Duodenal mucosa (tissue), 2 donors: Measurements from ENCODE around the gene SLC37A1.

Experiments
- H3K27ac ChIP-seq: one replicate; pipeline ENCODE4 v1.7.0; 2013; ENCODE audit warnings: low read depth, low read length
- H3K27me3 ChIP-seq, 2 donors: one replicate each; pipeline ENCODE4 v1.7.0; 2013; ENCODE audit warnings: low read length in 2 of 2, control low read depth in 1 of 2; ENCODE audit not compliant: insufficient read depth in 2 of 2, control insufficient read depth in 1 of 2
- H3K36me3 ChIP-seq, 2 donors: one replicate each; pipeline ENCODE4 v1.7.0; 2013; ENCODE audit warnings: low read length in 2 of 2, control low read depth in 1 of 2; ENCODE audit not compliant: insufficient read depth in 2 of 2, control insufficient read depth in 1 of 2
- H3K4me1 ChIP-seq, 2 donors: one replicate each; pipeline ENCODE4 v1.7.0; 2013; ENCODE audit warnings: low read length in 2 of 2, control low read depth in 1 of 2; ENCODE audit not compliant: insufficient read depth in 2 of 2, control insufficient read depth in 1 of 2
- H3K4me3 ChIP-seq, 2 donors: one replicate each; pipeline ENCODE4 v1.7.0; 2013; ENCODE audit warnings: low read length in 2 of 2, low read depth in 1 of 2
- H3K9ac ChIP-seq, 2 donors: one replicate each; pipeline ENCODE4 v1.7.0; 2013; ENCODE audit warnings: low read length in 2 of 2, low read depth in 1 of 2
- H3K9me3 ChIP-seq, 2 donors: one replicate each; pipeline ENCODE4 v1.7.0; 2013; ENCODE audit warnings: low read length in 2 of 2, control low read depth in 1 of 2; ENCODE audit not compliant: control insufficient read depth in 1 of 2

Gene SLC37A1

DNA sequence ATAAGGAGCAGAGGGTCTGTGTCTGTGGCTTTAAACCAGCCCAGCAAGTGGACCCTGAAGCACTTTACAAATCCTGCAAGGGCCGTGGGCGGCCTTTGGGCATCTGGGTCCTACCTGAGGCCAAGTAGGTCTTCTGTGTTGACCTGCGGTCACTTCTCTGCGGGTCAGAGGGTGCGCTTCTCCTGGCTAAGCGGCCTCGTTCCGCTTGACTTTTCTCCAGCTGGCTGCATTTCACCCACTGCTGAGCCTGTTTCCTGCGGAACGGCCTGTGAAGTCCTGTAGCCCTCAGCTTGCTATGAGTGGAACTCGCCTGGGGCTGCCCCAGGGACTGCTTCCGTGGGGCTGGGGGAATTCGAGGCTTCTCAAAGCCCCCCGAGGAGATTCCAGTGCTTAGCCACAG is 43.3 kb downstream of the SLC37A1 start:
- H3K4me1 ChIP-seq: peaks cover 0 to 3% of the 10 kb centered on the region in 2 donors
- no peak overlapping the region for H3K27ac ChIP-seq
- H3K36me3 ChIP-seq: peaks cover 56 to 82% of the 10 kb centered on the region in 2 donors
- H3K27me3 ChIP-seq: no peaks in the 10 kb centered on the region
- H3K9ac ChIP-seq: no peak overlapping the region
- H3K4me3 ChIP-seq: no peak overlapping the region
- no peaks in the 10 kb centered on the region for H3K9me3 ChIP-seq

DNA sequence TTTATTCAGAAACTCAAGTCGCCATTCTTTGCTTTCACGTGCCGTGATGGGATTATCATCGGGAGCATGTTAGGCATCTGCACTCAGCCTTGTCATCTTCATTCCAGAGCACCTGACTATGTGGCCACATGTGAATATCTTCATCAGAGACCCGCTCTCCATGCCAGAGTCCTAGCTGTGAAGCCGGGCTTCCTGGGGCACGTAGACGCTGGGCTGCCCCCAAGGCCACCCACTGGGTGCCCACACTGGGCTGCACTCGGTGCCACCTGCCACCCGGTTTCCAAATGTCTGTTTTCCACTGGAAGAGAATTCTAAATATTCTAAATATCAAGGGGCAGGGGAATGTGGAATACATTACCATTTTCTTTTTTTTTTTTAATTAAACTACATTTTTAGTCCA is 43.8 kb downstream of the SLC37A1 start:
- no peak overlapping the region for H3K9ac ChIP-seq
- H3K27ac ChIP-seq: no peak overlapping the region
- H3K36me3 ChIP-seq: peaks cover 60 to 87% of the 10 kb centered on the region in 2 donors
- no peak overlapping the region for H3K4me3 ChIP-seq
- H3K27me3 ChIP-seq: no peaks in the 10 kb centered on the region
- H3K4me1 ChIP-seq: peaks cover 0 to 3% of the 10 kb centered on the region in 2 donors
- no peaks in the 10 kb centered on the region for H3K9me3 ChIP-seq

DNA sequence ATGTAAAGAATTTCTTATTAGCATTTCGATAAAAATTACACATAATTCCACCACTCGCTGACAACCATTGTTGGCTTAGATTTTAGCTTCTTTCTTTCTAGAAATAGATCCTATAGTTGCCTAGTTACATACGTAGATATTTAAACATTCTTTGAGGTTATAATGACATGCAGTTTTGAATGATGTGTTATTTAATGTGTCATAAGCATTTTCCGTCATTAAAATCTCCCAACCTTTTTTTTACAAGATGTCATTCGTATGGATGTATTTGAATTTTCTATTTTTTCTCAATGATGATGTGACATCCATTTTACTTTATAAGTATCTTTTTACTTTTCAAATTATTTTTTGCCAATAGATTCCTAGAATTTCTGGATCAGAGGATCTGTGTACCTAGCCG is 44.7 kb downstream of the SLC37A1 start:
- no peaks in the 10 kb centered on the region for H3K9me3 ChIP-seq
- H3K36me3 ChIP-seq: peaks cover 54 to 94% of the 10 kb centered on the region in 2 donors
- peaks cover 0 to 3% of the 10 kb centered on the region in 2 donors for H3K4me1 ChIP-seq
- H3K4me3 ChIP-seq: no peak overlapping the region
- H3K27ac ChIP-seq: no peak overlapping the region
- H3K9ac ChIP-seq: no peak overlapping the region
- H3K27me3 ChIP-seq: no peaks in the 10 kb centered on the region

DNA sequence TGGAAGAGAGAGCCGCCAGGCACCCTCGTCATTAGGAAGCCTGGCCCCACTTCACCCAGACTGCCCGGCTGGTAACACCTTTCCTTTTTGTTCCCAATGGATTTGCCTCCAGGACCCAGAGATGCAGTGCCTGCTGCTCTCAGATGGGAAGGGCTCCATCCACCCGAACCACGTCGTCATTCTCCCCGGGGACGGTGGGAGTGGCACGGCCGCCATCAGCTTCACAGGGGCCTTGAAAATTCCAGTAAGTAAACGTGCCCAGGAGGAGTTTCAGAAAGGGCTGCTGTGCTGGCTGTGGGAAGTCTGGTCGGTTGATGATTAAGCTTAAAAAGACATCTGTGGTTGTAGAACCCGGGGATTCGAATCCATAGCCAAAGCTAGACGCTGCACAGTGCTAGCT is 45.2 kb downstream of the SLC37A1 start:
- no peaks in the 10 kb centered on the region for H3K27me3 ChIP-seq
- no peaks in the 10 kb centered on the region for H3K9me3 ChIP-seq
- H3K36me3 ChIP-seq: peaks cover 53 to 96% of the 10 kb centered on the region in 2 donors
- H3K27ac ChIP-seq: no peak overlapping the region
- H3K4me1 ChIP-seq: peaks cover 0 to 3% of the 10 kb centered on the region in 2 donors
- H3K4me3 ChIP-seq: no peak overlapping the region
- no peak overlapping the region for H3K9ac ChIP-seq

DNA sequence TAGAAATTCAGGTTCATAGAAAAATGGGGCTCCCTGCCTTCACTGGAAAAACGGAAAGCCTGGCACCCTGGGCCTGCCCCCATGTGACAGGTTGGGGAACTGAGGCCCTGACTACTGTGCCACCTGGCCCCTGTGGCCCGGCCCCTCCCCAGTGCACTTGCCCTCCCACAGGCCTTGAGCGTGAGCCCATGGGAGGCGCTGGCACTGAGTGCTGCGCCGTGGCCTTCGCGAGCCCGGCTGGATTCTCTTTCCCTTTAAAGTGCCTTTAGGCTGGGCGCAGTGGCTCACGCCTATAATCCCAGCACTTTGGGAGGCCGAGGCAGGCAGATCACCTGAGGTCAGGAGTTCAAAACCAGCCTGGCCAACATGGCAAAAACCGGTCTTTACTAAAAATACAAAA is 45.7 kb downstream of the SLC37A1 start:
- H3K9ac ChIP-seq: no peak overlapping the region
- H3K36me3 ChIP-seq: peaks cover 50 to 95% of the 10 kb centered on the region in 2 donors
- peaks cover 0 to 3% of the 10 kb centered on the region in 2 donors for H3K4me1 ChIP-seq
- H3K9me3 ChIP-seq: no peaks in the 10 kb centered on the region
- no peaks in the 10 kb centered on the region for H3K27me3 ChIP-seq
- no peak overlapping the region for H3K4me3 ChIP-seq
- H3K27ac ChIP-seq: no peak overlapping the region

DNA sequence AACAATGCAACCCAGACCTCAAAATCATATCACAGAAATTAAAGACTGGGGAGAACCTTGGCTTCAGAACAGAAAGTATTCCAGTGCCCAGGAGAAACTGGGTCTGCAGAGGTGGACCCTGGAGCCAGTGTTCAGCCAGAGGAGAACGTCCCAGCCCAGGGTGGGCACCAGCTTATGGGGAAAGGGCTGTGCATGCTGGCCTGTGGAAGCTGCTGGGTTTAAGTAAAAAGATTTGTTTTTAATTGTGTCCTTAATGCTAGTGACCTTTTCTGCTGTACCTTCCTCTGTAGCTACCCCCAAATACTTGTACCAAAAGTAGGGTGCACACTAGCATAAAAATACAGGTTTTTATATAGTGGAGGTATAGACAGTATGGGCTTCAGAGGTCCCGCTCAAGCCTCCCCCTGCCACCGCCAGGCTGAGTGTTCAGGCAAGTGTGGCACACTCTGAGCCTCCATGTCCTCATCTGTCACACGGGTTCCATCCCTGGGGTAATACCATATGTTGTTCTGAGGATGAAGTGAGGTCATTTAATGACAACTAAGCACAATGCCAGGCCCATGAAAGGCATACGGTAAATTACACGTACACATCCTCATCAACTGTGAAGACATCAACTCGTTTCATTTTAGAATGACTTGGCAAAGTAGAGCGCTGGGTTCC is 47.0 kb downstream of the SLC37A1 start:
- H3K9ac ChIP-seq: no peak overlapping the region
- no peak overlapping the region for H3K4me3 ChIP-seq
- peaks cover 52 to 97% of the 10 kb centered on the region in 2 donors for H3K36me3 ChIP-seq
- no peaks in the 10 kb centered on the region for H3K9me3 ChIP-seq
- H3K4me1 ChIP-seq: peaks cover 0 to 3% of the 10 kb centered on the region in 2 donors
- no peak overlapping the region for H3K27ac ChIP-seq
- H3K27me3 ChIP-seq: no peaks in the 10 kb centered on the region

DNA sequence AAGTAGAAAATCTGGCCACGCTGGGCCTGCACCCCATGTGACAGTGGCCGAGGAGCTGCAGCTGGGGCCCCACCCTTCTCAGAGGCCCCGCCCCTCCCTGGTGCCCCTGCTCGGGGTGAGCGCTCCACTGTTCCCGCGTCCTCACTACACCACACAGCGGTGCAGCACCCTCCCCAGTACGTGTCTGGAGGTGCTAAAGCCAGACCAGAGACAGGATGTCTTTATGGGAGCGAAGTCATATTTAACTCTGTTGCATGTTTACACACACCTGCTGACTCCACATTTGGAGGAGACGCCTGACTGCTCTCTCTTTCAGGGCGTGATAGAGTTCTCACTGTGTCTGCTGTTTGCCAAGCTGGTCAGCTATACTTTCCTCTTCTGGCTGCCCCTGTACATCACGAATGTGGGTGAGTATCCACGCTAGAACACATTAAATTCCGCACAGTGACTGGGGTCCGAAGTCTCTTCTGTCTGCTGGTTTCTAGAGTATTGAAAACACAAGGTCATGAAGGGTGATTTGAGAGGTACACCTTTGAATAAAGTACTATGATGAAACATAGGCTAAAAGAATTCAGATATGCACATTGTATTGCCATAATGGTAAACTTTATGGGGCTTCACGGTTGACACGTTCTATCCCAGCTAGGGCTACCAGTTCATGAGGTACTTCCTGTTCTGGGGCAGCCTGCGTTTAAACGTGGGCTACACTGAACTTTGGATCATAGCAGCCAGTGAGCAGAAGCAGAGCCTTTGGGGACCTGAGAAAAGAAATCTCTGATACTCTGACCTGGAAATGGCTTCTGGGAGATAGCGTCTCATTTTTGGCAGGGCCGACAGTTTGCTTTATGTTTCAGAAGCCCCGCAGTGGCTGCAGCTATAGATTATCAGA is 48.4 kb downstream of the SLC37A1 start:
- Histone ChIP-seq H3K27me3 (no peaks in the 10 kb centered on the region), H3K4me1 (peaks cover 0 to 3% of the 10 kb centered on the region in 2 donors), H3K4me3 (no peak overlapping the region), H3K9me3 (no peaks in the 10 kb centered on the region), H3K36me3 (peaks cover 63 to 97% of the 10 kb centered on the region in 2 donors), H3K9ac (no peak overlapping the region), H3K27ac (no peak overlapping the region)

DNA sequence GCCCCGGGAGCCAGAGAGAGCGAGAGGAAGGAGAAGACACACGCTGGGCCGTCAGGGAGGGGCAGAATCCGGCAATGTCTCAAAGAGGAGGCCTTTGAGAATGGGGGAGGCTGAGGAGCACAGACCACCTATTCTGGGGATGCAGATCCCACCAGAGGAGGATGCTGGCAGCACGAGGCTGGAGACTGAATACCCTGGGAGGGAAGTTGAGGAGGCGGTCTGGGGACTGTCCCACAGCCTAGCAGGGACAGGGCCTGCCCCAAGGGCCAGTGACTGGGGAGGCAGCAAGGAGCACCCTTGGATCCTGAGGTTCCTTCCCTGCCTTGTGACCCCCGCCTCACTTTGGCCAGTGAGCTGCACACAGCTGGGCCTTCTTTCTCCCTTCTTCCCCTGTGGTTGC is 49.2 kb downstream of the SLC37A1 start:
- Histone ChIP-seq H3K36me3 (peaks cover 64 to 97% of the 10 kb centered on the region in 2 donors), H3K4me3 (no peak overlapping the region), H3K9ac (no peak overlapping the region), H3K27ac (no peak overlapping the region), H3K27me3 (no peaks in the 10 kb centered on the region), H3K9me3 (no peaks in the 10 kb centered on the region), H3K4me1 (peaks cover 0 to 3% of the 10 kb centered on the region in 2 donors)

DNA sequence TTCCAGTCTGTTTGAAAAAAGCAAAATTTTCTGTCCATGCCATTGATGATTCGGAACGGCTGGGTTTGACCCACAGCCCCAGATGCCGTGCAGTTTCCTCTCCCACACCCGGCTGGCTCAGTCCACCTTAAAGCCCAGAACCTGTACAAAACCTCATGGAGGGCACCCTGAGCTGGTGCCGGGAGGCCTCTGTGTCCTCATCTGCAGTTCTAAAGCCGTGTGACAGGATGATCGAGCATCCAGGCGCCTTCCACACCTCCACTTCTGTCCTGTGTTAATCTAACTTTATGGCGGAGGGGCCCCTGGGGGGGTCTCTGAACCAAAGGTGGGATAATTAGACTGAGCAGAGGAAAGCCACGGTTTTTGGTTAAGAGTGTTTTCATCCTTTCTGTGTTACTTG is 49.6 kb downstream of the SLC37A1 start:
- Histone ChIP-seq H3K9ac (no peak overlapping the region), H3K4me3 (no peak overlapping the region), H3K9me3 (no peaks in the 10 kb centered on the region), H3K4me1 (peaks cover 0 to 3% of the 10 kb centered on the region in 2 donors), H3K27ac (no peak overlapping the region), H3K36me3 (peaks cover 64 to 97% of the 10 kb centered on the region in 2 donors), H3K27me3 (no peaks in the 10 kb centered on the region)

DNA sequence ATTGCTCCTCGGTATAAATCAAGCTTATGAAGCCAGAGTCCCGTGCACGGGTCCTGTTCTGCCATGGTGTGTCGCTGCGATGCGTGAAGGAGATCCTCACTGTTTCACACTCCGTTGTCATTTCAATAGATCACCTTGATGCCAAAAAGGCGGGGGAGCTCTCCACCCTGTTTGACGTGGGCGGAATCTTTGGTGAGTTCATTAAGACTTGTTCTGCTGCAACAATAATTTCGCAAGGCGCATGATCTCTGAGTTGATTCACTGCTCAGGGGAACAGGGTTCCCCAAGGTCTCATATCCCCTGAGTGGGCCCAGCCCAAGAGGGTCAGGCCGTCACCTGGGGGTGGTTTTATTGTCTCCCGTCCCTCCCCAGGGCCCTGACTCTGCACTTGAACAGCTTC is 50.0 kb downstream of the SLC37A1 start:
- H3K36me3 ChIP-seq: peaks cover 64 to 97% of the 10 kb centered on the region in 2 donors
- peaks cover 0 to 3% of the 10 kb centered on the region in 2 donors for H3K4me1 ChIP-seq
- H3K4me3 ChIP-seq: no peak overlapping the region
- H3K27me3 ChIP-seq: no peaks in the 10 kb centered on the region
- H3K27ac ChIP-seq: no peak overlapping the region
- H3K9ac ChIP-seq: no peak overlapping the region
- no peaks in the 10 kb centered on the region for H3K9me3 ChIP-seq
